HG02610 (cell line): ENCODE measurements around the gene ARFGAP1.
"Not testable (repeated sequence)": the region's sequence is repeated elsewhere in the genome, so short reads cannot be mapped to it uniquely, and the experiment has no call there.

Experiments
- ATAC-seq: cut with Tn5 transposase; IDR thresholded peaks from one replicate; pipeline ENCODE4 v1.9.1; 2021; ENCODE audit warnings: mild to moderate bottlenecking, moderate library complexity; ENCODE audit not compliant: unreplicated experiment

ARFGAP1 gene

DNA sequence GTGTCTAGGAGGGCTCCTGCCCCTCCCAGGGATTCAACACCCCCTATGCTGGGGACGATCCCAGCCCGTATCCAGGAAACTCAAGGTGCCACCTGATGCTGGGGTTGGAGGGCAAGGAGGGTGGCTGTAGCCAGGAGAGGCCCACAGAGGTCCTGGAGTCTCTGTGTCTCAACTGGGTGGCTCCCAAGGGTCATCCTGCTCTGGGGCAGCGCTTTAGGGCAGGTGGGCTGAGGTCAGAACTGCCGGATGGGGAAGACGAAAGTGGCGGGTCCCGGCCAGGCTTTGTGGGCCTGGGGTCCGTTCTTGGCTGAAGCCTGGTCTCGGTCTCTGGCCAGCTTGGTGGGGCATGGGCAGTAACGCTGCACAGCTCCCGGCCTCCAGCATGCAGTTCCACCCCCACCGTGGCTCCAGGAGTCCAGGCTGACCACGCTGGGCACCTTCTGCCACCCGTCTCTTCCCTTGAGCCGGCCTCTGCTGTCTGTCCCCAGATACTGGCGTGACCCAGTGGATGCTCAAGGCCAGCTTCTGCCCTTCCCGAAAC, 17.6 kb downstream of the ARFGAP1 start:
- ATAC-seq, result no peak

DNA sequence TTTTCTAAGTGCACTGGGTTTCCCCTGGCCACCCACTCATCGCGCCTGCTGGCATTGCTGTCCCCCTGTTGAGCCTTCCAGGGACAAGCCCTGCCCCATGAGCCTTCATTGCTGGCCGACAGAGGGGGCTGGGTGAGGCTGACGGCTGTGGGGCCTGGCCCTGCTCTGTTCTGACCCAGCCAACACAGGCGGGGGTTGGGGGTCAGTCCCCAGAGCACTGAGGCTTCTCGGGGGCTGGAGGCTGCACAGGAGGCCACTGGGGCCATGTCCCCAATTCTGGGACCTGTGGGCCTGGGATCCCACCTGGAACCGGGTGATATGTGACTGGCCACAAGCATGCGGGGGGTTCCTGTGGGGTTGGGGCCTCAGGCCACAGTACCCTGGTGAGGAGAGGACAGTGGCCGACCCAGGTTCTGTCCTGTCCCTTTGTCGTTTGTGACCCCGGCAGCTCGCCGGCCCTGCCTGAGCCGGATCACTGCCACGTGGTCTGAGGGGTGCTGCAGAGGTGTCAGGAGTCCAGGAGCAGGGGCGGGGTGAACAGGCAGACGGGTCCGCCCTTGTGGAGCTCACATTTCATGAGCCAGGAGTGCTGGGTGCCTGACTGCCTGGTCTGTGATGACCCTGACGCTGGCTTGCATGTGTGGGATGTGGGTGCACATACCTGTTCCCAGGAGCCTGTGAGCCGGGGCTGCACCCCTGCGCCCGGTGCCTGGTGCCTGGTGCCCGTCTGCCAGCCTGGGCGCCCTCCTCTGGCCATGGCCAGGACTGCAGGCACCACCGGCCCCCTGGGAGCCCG, 18.3 kb downstream of the ARFGAP1 start:
- ATAC-seq, result no peak

DNA sequence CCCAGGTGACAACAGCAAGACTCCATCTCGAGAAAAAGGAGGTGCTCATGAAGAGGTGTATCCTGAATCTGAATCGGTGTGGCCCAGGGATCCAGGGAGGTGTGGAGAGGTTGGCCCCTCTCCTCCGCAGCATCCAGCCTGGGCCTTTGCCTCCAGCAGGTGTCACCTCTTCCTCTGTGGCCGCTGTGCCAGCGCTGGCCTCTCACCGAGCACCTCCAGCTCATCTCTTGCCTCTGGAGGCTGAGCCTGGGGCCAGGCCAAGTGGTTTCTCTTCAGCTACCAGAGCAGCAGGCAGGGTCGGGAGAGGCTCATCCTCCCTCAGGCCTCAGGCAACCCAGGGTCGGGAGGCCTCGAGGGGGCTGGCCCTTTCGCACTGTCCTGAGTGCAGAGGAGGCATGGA, 19.2 kb downstream of the ARFGAP1 start:
- no peak for ATAC-seq

GRCh38 chr20:63292292-63292701, 19.7 kb downstream of the ARFGAP1 start:
- no peak for ATAC-seq

GRCh38 chr20:63292904-63293303, 20.3 kb downstream of the ARFGAP1 start, which contains the start of gene COL20A1:
Gene COL20A1 (plus strand): TSS chr20:63293186. CDS start chr20:63295108, 1,922 bp downstream.
- no peak for ATAC-seq

DNA sequence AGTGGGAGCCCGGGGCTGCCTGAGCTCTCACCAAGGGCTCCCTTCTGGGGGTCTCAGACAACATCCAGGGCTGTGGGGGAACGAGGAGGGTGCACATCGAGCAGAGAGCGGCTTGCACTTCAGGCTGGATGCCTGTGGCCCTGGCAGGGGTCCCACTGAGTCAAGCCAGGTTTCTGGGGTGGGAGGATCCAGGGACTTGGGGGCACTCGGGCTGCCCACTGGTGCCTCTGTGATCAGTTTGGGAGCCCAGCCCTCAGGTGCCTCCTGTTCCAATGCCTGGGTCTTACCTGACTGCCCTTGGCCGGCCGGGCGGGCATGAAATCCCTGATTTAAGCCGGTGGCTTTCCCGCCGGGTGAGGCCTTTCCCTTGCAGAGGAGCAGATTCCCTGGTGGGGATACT, 20.8 kb downstream of the ARFGAP1 start:
- ATAC-seq, result no peak

DNA sequence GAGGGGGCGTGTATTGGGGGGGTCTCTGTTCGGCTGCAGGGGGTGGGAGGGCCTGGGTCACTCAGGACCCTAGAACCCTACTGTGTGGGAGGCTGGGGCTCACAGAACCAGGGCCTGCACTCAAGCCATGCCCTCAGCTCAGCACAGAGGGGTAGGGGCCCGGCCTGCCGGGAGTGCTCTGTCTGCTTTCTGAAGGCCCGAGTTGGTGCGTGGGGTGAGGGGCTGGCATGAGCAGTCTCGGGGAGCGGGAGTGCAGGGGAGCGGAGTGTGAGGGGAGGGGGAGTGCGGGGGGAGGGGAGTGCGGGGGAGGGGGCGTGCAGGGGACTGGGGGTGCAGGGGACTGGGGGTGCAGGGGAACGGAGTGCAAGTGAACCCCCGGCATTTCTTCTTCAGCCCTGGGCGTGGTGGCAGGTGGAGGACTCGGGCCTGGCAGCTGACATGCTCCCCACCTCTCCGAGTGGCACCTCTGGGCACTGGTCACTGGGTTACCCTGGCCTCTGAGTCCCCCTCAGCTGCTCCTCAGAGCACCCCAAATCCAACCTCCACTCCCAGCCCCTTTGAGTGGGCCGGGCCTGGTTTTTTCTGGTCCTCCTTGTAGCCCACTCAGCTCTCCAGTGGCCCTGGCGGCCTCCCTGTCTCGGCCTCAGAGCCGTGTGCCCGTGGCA, 21.4 kb downstream of the ARFGAP1 start:
- no peak for ATAC-seq

DNA sequence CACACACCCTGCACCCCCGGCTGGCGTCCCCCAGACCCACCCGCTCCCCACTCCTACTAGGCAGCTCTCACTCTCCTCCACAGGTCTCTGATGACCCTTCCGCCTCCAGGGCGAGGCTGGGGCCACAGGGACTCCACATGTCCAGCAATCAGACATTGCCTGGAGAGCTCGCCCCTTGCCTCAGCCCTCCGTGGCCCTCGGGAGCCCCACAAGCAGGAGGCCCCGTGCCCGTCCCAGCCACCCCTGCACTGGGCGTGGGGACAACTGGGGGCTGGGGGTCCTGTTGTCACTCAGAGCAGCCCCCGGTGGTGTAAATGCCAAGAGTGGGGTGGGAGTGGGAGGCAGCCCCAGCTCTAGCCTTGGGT, 21.9 kb downstream of the ARFGAP1 start:
- no peak for ATAC-seq

GRCh38 chr20:63295018-63295417, 22.4 kb downstream of the ARFGAP1 start:
- ATAC-seq, result no peak

DNA sequence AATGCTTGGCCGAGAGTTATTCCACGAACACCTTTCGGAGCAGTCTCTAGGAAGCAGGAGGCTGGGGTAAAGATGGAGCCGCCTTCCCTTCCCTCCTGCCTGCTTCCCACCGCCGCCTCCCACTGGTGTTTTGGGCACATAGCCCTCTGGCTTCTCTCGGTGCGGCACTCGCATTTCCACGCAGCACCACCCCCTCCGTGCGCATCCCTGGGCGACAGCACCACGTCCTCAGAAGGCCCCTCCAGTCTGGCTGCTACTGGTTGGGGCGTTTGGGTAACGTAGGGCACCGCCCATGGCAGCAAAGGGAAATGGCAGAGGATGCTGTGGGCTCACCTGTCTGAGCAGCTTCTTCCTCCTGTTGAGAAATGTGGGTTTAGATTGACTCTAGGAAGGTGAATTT, 22.8 kb downstream of the ARFGAP1 start:
- no peak for ATAC-seq

DNA sequence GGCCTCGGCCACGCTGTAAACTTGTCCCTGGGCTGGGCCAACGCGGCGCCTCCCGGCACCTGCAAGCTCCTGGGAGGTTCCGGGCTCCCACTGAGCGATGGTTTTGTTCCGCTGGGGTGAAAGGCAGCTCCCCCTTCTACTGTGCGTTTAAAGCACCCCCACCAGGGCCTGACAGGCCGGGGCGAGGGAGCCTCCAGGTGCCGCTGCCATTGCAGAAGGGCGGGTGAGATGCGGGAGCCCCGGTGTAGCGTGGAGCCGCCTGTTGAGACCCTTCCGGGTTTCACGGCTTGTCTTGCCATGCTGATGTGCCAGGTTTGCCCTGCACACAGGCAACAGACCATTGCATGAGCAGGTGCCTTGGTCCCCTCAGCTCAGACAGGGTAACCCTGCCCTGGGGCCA, 23.2 kb downstream of the ARFGAP1 start:
- ATAC-seq, result no peak

DNA sequence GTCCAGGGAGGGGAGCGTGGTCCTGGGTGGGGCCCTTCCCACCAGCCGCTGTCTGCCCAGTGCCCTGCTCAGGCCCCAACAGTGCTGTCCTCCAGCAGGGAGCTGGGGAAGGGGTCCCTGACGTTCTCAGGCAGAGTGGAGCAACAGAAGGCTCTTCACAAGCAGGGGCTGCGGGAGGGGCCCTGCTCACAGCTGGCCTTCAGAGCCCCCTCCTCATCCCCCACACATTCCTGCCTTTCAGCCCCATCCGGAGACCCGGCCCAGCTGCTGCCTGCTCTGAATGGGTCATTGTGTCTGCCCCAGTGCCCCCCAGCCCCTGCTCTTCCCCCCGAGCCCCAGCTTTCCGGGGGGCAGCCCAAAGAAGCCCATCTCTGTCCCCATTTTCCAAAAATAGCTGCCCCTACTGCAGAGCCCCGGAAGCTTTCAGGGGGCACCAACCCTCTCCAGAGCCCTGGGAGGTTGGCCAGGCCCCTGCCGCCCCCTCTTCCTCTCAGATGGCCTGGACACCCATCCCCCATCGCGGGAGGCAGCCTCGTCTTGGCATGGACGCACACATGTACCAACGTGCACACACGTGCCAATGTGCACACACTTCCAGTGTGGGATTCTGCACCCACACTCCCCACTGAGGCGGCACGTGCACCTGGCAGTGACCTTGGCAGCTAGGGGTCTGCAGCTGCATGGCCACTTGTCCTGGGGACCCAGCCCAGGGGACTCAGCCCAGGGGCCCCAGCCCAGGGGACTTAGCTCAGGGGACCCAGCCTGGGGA, 24.1 kb downstream of the ARFGAP1 start:
- ATAC-seq, result no peak

- ATAC-seq, result no peak
These were observed 24.8 kb downstream of the ARFGAP1 start for GRCh38 chr20:63297371-63297781.

DNA sequence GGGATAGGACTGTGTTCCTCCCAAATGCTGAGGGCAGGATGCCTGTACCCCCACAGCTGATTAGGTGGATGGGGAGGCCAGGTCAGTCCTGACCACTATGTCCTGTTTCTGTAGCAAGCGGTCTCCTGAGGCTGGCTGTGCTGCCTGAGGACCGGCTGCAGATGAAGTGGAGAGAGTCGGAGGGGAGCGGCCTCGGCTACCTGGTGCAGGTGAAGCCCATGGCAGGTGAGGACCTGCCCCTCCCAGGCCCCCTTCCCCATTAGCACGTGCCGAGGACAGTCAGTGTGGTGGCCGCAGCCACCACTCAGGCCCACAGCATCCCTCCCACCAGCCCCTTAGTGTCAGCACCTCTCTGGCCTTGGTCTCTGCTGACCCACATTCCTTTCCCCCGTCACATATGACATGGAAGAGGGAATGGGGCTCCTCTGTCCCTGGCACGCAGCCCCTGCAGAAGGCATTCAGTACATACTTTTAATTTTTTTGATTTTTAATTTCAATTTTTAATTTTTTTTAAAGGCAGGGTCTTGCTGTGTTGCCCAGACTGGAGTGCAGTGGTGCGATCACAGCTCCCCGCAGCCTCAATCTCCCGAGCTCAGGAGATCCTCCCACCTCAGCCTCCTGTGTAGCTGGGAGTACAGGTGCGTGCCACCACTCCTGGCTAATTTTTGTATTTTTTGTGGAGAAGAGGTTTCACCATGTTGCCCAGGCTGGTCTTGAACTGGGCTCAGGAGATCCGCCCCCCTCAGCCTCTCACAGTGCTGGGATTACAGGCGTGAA, 25.4 kb downstream of the ARFGAP1 start:
- ATAC-seq, result no peak

- ATAC-seq, result no peak
These were observed 26.2 kb downstream of the ARFGAP1 start for GRCh38 chr20:63298731-63299312.

GRCh38 chr20:63301671-63302070, 29.1 kb downstream of the ARFGAP1 start:
- no peak for ATAC-seq

GRCh38 chr20:63303095-63303666, 30.6 kb downstream of the ARFGAP1 start:
- no peak for ATAC-seq

GRCh38 chr20:63305393-63305792, 32.8 kb downstream of the ARFGAP1 start:
- no peak for ATAC-seq

DNA sequence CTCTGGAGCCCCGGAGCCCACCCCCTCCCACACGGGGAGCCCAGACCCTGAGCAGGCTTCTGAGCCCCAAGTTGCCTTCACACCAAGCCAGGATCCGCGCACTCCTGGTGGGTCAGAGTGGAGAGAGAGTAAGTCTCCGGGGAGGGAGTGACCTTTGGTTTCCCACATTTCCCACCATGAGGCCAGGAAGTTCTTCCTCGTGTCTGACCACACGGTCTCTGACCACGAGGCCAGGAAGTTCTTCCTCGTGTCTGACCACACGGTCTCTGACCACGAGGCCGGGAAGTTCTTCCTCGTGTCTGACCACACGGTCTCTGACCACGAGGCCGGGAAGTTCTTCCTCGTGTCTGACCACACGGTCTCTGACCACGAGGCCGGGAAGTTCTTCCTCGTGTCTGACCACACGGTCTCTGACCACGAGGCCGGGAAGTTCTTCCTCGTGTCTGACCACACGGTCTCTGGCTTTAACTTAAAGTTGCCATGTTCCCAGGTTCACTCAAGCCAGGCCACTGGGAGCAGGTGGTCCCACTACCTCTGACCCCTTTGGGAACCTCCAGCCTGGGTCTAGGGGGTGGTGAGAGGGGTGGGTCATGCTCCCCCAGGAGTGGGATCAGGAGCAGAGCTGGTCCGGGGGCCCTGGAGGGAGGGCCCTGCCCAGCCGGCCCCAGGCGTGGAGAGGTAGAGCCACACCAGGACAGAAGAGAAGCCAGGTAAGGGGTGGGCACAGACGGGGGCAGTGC, 33.5 kb downstream of the ARFGAP1 start:
- ATAC-seq, result not testable (repeated sequence)
